K562 (cell line): ENCODE data around the gene SLC27A6. TPM values are rescaled to one million over a fixed set of nuclear protein-coding genes. Genes with fewer than 3 reads are reported as not detected.

Source experiments
- ATAC-seq: fragments of 200-7000 bp; cut with Tn5 transposase; 3 replicates; pipeline ENCODE4 v1.9.1; 2020; ENCODE audit warnings: moderate library complexity
- BruUV-seq: library from RNA; stranded (reverse); fragments of 400-500 nt; replicated peaks from 2 replicates; lab custom pipeline; 2021; lab: Mats Ljungman, UMichigan
- CTCF ChIA-PET: fragments of 300-600 bp; formaldehyde crosslinking; extraction: SDS; loops from one replicate; lab custom pipeline; 2021; ENCODE audit warnings: low intra/inter-chr PET ratio; lab: Yijun Ruan, JAX
- POLR2A ChIA-PET: fragments of 300-600, 350-650 bp; sonication (Branson Sonifier 250); formaldehyde crosslinking; extraction: SDS; loops from one replicate; lab custom pipeline; 2021; ENCODE audit warnings: antibody characterized with exemption, inconsistent platforms; lab: Yijun Ruan, JAX
- DNase-seq, 4 experiments: peaks; one replicate each; pipeline versions ENCODE4 v3.0.0 to v3.0.0-alpha.2; 2011 to 2018; ENCODE audit warnings: low spot score in 3 of 4, mixed read lengths in 3 of 4; ENCODE audit errors: extremely low read depth in 1 of 4
- FAIRE-seq: peaks from 2 replicates; lab custom pipeline; 2011; peaks lifted over from hg19 to GRCh38; lab: Jason Lieb, UNC
- H2AFZ ChIP-seq: 2 replicates; pipeline ENCODE4 v1.6.0; 2011; ENCODE audit warnings: low read depth, low read length, control low read depth, inconsistent platforms
- H3K27ac ChIP-seq: fragments of 200-600 bp; 3 replicates; pipeline ENCODE4 v1.8.0; 2011; ENCODE audit warnings: low read depth, mild to moderate bottlenecking, control low read depth, inconsistent platforms, low read length, moderate library complexity, mixed read lengths; ENCODE audit errors: extremely low read depth
- H3K27me3 ChIP-seq, 2 experiments: fragments of 300-600 bp in 1 of 2; 2 replicates in 1 of 2; 3 replicates in 1 of 2; pipeline versions ENCODE4 v1.6.0 to v1.8.0; 2011; ENCODE audit warnings: inconsistent platforms in 2 of 2, low read length in 2 of 2, mild to moderate bottlenecking in 1 of 2, mixed read lengths in 1 of 2, moderate library complexity in 1 of 2; ENCODE audit not compliant: control insufficient read depth in 2 of 2, insufficient read depth in 2 of 2
- H3K36me3 ChIP-seq: fragments of 300-600 bp; 3 replicates; pipeline ENCODE4 v1.8.0; 2011; ENCODE audit warnings: mild to moderate bottlenecking, low read length, inconsistent platforms; ENCODE audit not compliant: control insufficient read depth, insufficient read depth
- H3K4me1 ChIP-seq, 2 experiments: fragments of 200-600 bp in 1 of 2; replicated peaks in 1 of 2; 2 replicates in 1 of 2; 3 replicates in 1 of 2; pipeline versions ENCODE4 v1.5.1 to v1.8.0; 2011; ENCODE audit warnings: inconsistent platforms in 2 of 2, low read length in 2 of 2, mild to moderate bottlenecking in 1 of 2, mixed read lengths in 1 of 2, moderate library complexity in 1 of 2; ENCODE audit not compliant: control insufficient read depth in 2 of 2, insufficient read depth in 2 of 2
- H3K4me2 ChIP-seq: 2 replicates; pipeline ENCODE4 v1.6.1; 2011; ENCODE audit warnings: low read length, control low read depth, inconsistent platforms, mixed read lengths; ENCODE audit not compliant: insufficient read depth
- H3K4me3 ChIP-seq: fragments of 200-600 bp; sonication (generic), shearing (Covaris generic); 2 replicates; pipeline ENCODE4 v1.5.1; 2016; ENCODE audit warnings: control low read depth, inconsistent platforms
- H3K79me2 ChIP-seq: fragments of 200-600 bp; 3 replicates; pipeline ENCODE4 v1.8.0; 2011; ENCODE audit warnings: low read length, inconsistent platforms; ENCODE audit not compliant: control insufficient read depth, insufficient read depth
- H3K9ac ChIP-seq, 2 experiments: 2 replicates each; pipeline versions ENCODE4 v1.6.0 to v1.6.1; 2011; ENCODE audit warnings: low read depth in 2 of 2, low read length in 2 of 2, control low read depth in 1 of 2, inconsistent platforms in 1 of 2, mild to moderate bottlenecking in 1 of 2, mixed read lengths in 1 of 2; ENCODE audit not compliant: insufficient read depth in 1 of 2
- H3K9me1 ChIP-seq: one replicate; pipeline ENCODE4 v1.6.0; 2011; ENCODE audit warnings: inconsistent platforms, mild to moderate bottlenecking, low read length, moderate library complexity; ENCODE audit not compliant: control insufficient read depth, insufficient read depth
- H3K9me3 ChIP-seq: replicated peaks from 2 replicates; pipeline ENCODE4 v1.5.1; 2011; ENCODE audit warnings: low read depth, low read length, inconsistent platforms; ENCODE audit not compliant: control insufficient read depth, insufficient read depth
- H4K20me1 ChIP-seq: replicated peaks from 2 replicates; pipeline ENCODE4 v1.6.1; 2011; ENCODE audit warnings: low read length, inconsistent platforms, mixed read lengths; ENCODE audit not compliant: control insufficient read depth, insufficient read depth
- CREBBP ChIP-seq: IDR thresholded peaks from one replicate; pipeline ENCODE4 v1.6.1; 2012; ENCODE audit warnings: low read depth, mild to moderate bottlenecking, control low read depth, inconsistent platforms, low read length
- GABPB1 ChIP-seq: sonication (generic); formaldehyde crosslinking; IDR thresholded peaks from 2 replicates; pipeline ENCODE4 v1.8.0; 2022; ENCODE audit warnings: mild to moderate bottlenecking, missing genetic modification reagents
- GATA2 ChIP-seq: sonication (generic); formaldehyde crosslinking; IDR thresholded peaks from 2 replicates; pipeline ENCODE4 v1.4.0; 2020; ENCODE audit warnings: mild to moderate bottlenecking, missing genetic modification reagents
- MBD1 ChIP-seq: fragments of 250-450 bp; sonication (Bioruptor Pico); IDR thresholded peaks from 2 replicates; pipeline ENCODE4 v1.8.0; 2022; ENCODE audit warnings: inconsistent platforms
- NR2C2 ChIP-seq, 2 experiments: fragments of 200-800 bp in 1 of 2; sonication (Bioruptor generic) in 1 of 2; sonication (generic) in 1 of 2; formaldehyde crosslinking in 1 of 2; IDR thresholded peaks; 2 replicates each; pipeline versions ENCODE4 v1.6.1 to v1.8.0; 2016 to 2022; ENCODE audit warnings: mild to moderate bottlenecking in 1 of 2, missing compliant biosample characterization in 1 of 2, missing genetic modification characterization in 1 of 2, missing genetic modification reagents in 1 of 2
- POLR2H ChIP-seq: IDR thresholded peaks from 2 replicates; pipeline ENCODE4 v1.6.1; 2016; ENCODE audit warnings: missing genetic modification characterization, low read depth, mild to moderate bottlenecking, control low read depth, missing compliant biosample characterization, moderate library complexity
- SAFB2 ChIP-seq: fragments of 200-400 bp; formaldehyde crosslinking; IDR thresholded peaks from 2 replicates; pipeline ENCODE4 v1.6.1; 2018; ENCODE audit warnings: borderline replicate concordance, low read length, low read depth, moderate library complexity; ENCODE audit not compliant: severe bottlenecking
- SIN3A ChIP-seq, 2 experiments: fragments of 150-350 bp in 1 of 2; IDR thresholded peaks; 2 replicates each; pipeline ENCODE4 v1.6.1; 2011 to 2016; ENCODE audit warnings: borderline replicate concordance in 2 of 2, low read depth in 2 of 2, low read length in 2 of 2, mild to moderate bottlenecking in 2 of 2, moderate library complexity in 2 of 2; ENCODE audit not compliant: control insufficient read depth in 1 of 2
- SIN3B ChIP-seq: fragments of 450-650 bp; IDR thresholded peaks from 2 replicates; pipeline ENCODE4 v1.6.1; 2017; ENCODE audit warnings: low read depth, mild to moderate bottlenecking, moderate library complexity
- ZNF318 ChIP-seq, 2 experiments: fragments of 450-650 bp; IDR thresholded peaks; 2 replicates each; pipeline ENCODE4 v1.6.1; 2016; ENCODE audit warnings: mild to moderate bottlenecking in 2 of 2, borderline replicate concordance in 1 of 2, low read depth in 1 of 2, moderate library complexity in 1 of 2
- ZNF589 ChIP-seq: fragments of 200-800 bp; sonication (Bioruptor generic); IDR thresholded peaks from 2 replicates; pipeline ENCODE4 v1.6.1; 2016; ENCODE audit warnings: low read depth, missing genetic modification characterization, missing compliant biosample characterization
- ZNF707 ChIP-seq: fragments of 250-450 bp; sonication (Bioruptor Pico); conservative IDR thresholded peaks from 2 replicates; pipeline ENCODE4 v1.8.0; 2022; ENCODE audit warnings: inconsistent platforms, mild to moderate bottlenecking, moderate library complexity
- WGBS: fragments of 100-300 bp; shearing (Covaris generic); methylation state at CpG from one replicate; pipeline ENCODE4 v1.1.6; 2016; ENCODE audit warnings: low coverage, mixed read lengths; ENCODE audit not compliant: insufficient coverage; ENCODE audit errors: missing lambda C conversion rate; 5-methylcytosine and 5-hydroxymethylcytosine counted together
- in situ Hi-C: fragments of 300-500 bp; cut with MboI; formaldehyde crosslinking; loops from 4 replicates; pipeline ENCODE4 v1.15.0; 2018; ENCODE audit warnings: inconsistent platforms, mixed read lengths
- intact Hi-C: fragments of 100-400 bp; cut with micrococcal nuclease; formaldehyde crosslinking; loops from 2 replicates; pipeline ENCODE4 v1.14.2; 2022
- polyA plus RNA-seq, 8 experiments: library from polyadenylated mRNA; depleted of rRNA in 4 of 8; stranded (reverse) in 5 of 8; unstranded in 3 of 8; fragments of >200 nt; fragmentation: Nextera tagmentation in 2 of 8; fragmentation: Illumina TruSeq in 1 of 8; extraction: Ambion mirVana in 2 of 8; extraction: Trizol in 1 of 8; gene quantifications; 2 replicates each; pipeline versions ENCODE4 v1.2.1 to v1.2.3, GENCODE V29; 2011 to 2014; ENCODE audit warnings: inconsistent platforms in 1 of 8, missing spikeins in 1 of 8
- total RNA-seq, 7 experiments: library from RNA; depleted of rRNA in 6 of 7; stranded (reverse); fragments of >200 nt in 6 of 7; fragmentation: Illumina TruSeq in 2 of 7; extraction: Trizol in 2 of 7; gene quantifications; 2 replicates each; pipeline versions ENCODE4 v1.2.1 to v1.2.3, GENCODE V29; 2011 to 2021; ENCODE audit warnings: low replicate concordance in 1 of 7

Gene SLC27A6
- total and polyA plus RNA-seq, 9 of the 15 experiments (the other 6 are each of a cell fraction or from before 2014, with no cell fraction given): 0.56 to 1.9 (median 1.2) TPM

- FAIRE-seq: no peak
- no peak overlapping the region for H2AFZ ChIP-seq
- DNase-seq: no peak
- no peaks in the 10 kb centered on the region for H3K36me3 ChIP-seq
- no peak overlapping the region for H3K9ac ChIP-seq
- no peak overlapping the region for H3K27ac ChIP-seq
- H3K9me3 ChIP-seq: no peaks in the 10 kb centered on the region
- no TSS peak for BruUV-seq
- H3K9me1 ChIP-seq: no peaks in the 10 kb centered on the region
- no peak overlapping the region for H3K4me2 ChIP-seq
- no peak for ATAC-seq
- POLR2A ChIA-PET: no interaction called here
- H4K20me1 ChIP-seq: no peaks in the 10 kb centered on the region
- CTCF ChIA-PET: no interaction called here
- WGBS: 19% methylated on average over 2 of the region's 2 CpGs
- H3K4me1 ChIP-seq: no peaks in the 10 kb centered on the region
- no peaks in the 10 kb centered on the region; a peak in 1 of 5 replicates for H3K27me3 ChIP-seq
- H3K4me3 ChIP-seq: no peak overlapping the region
- in situ Hi-C loops (no loop called here), intact Hi-C loops (no loop called here)
- H3K79me2 ChIP-seq: no peaks in the 10 kb centered on the region
- TF ChIP-seq ZNF707 (CRISPR knock-in tag) (no peak), GABPB1 (CRISPR knock-in tag) (no peak), MBD1 (no peak), SAFB2 (no peak), NR2C2 (CRISPR knock-in tag; IDR thresholded peaks at IDR 0.05) (no peak), NR2C2 (tag; IDR thresholded peaks at IDR 0.05) (no peak), GATA2 (CRISPR knock-in tag) (no peak), ZNF589 (CRISPR knock-in tag) (no peak), ZNF318 (IDR thresholded peaks at IDR 0.05; ENCODE audit: borderline replicate concordance in 1 of 2, low read depth in 1 of 2) (no peak), SIN3A (IDR thresholded peaks at IDR 0.05; ENCODE audit: borderline replicate concordance in 2 of 2, control insufficient read depth in 1 of 2, low read depth in 2 of 2, low read length in 2 of 2) (no peak), SIN3B (no peak), CREBBP (no peak), POLR2H (no peak)
Observed at GRCh38 chr5:129065721-129066120, 100.4 kb downstream of the SLC27A6 start.
